WTC11 (cell line): ENCODE results near the gene PEAK1.

Experiments
- KAT7 ChIP-seq: sonication (generic); formaldehyde crosslinking; IDR thresholded peaks from 2 replicates; pipeline ENCODE4 v1.8.1; 2023; ENCODE audit warnings: missing genetic modification reagents, mild to moderate bottlenecking, borderline replicate concordance
- TF ChIP-seq, protein P1 (sequence below): sonication (generic); formaldehyde crosslinking; IDR thresholded peaks from 2 replicates; pipeline ENCODE4 v1.8.1; 2022; ENCODE audit warnings: low read depth, mild to moderate bottlenecking, moderate library complexity, missing genetic modification reagents, borderline replicate concordance
- TF ChIP-seq, protein P2 (sequence below): sonication (generic); formaldehyde crosslinking; conservative IDR thresholded peaks from 2 replicates; pipeline ENCODE4 v1.8.1; 2023; ENCODE audit warnings: mild to moderate bottlenecking, low read depth, missing genetic modification reagents, moderate library complexity
- TF ChIP-seq, protein P3 (sequence below): sonication (generic); formaldehyde crosslinking; IDR thresholded peaks from 2 replicates; pipeline ENCODE4 v1.8.1; 2023; ENCODE audit warnings: mild to moderate bottlenecking, missing genetic modification reagents, moderate library complexity
- TF ChIP-seq, protein P4 (sequence below): fragments of 200-600 bp; IDR thresholded peaks from 2 replicates; pipeline ENCODE4 v1.8.0; 2022; ENCODE audit warnings: antibody characterized with exemption

DNA sequence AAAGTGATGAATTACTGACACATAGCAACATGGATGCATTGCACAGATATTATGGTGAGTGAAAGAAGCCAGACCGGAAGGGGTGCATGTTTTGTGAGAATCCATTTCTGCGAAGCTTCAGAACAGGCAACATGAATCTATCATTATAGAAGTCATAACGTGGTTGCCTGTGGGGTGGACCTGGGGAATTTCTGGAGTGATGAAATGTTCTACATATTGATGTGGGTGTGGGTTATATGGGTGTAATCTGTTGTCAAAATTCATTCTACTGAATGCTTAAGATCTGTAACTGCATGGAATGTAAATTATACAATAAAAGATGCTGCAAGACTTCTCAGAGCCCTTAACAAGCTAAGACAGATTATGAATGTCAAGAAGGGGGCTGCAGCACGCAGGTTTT lies 323.8 kb downstream of the PEAK1 start:
- TF ChIP-seq, protein P1, sequence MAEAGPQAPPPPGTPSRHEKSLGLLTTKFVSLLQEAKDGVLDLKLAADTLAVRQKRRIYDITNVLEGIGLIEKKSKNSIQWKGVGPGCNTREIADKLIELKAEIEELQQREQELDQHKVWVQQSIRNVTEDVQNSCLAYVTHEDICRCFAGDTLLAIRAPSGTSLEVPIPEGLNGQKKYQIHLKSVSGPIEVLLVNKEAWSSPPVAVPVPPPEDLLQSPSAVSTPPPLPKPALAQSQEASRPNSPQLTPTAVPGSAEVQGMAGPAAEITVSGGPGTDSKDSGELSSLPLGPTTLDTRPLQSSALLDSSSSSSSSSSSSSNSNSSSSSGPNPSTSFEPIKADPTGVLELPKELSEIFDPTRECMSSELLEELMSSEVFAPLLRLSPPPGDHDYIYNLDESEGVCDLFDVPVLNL: no peak
- TF ChIP-seq, protein P2, sequence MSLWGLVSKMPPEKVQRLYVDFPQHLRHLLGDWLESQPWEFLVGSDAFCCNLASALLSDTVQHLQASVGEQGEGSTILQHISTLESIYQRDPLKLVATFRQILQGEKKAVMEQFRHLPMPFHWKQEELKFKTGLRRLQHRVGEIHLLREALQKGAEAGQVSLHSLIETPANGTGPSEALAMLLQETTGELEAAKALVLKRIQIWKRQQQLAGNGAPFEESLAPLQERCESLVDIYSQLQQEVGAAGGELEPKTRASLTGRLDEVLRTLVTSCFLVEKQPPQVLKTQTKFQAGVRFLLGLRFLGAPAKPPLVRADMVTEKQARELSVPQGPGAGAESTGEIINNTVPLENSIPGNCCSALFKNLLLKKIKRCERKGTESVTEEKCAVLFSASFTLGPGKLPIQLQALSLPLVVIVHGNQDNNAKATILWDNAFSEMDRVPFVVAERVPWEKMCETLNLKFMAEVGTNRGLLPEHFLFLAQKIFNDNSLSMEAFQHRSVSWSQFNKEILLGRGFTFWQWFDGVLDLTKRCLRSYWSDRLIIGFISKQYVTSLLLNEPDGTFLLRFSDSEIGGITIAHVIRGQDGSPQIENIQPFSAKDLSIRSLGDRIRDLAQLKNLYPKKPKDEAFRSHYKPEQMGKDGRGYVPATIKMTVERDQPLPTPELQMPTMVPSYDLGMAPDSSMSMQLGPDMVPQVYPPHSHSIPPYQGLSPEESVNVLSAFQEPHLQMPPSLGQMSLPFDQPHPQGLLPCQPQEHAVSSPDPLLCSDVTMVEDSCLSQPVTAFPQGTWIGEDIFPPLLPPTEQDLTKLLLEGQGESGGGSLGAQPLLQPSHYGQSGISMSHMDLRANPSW (CRISPR knock-in tag): no peak
- no peak for TF ChIP-seq KAT7 (CRISPR knock-in tag)
- TF ChIP-seq, protein P3, sequence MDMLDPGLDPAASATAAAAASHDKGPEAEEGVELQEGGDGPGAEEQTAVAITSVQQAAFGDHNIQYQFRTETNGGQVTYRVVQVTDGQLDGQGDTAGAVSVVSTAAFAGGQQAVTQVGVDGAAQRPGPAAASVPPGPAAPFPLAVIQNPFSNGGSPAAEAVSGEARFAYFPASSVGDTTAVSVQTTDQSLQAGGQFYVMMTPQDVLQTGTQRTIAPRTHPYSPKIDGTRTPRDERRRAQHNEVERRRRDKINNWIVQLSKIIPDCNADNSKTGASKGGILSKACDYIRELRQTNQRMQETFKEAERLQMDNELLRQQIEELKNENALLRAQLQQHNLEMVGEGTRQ (CRISPR knock-in tag): no peak
- TF ChIP-seq, protein P4, sequence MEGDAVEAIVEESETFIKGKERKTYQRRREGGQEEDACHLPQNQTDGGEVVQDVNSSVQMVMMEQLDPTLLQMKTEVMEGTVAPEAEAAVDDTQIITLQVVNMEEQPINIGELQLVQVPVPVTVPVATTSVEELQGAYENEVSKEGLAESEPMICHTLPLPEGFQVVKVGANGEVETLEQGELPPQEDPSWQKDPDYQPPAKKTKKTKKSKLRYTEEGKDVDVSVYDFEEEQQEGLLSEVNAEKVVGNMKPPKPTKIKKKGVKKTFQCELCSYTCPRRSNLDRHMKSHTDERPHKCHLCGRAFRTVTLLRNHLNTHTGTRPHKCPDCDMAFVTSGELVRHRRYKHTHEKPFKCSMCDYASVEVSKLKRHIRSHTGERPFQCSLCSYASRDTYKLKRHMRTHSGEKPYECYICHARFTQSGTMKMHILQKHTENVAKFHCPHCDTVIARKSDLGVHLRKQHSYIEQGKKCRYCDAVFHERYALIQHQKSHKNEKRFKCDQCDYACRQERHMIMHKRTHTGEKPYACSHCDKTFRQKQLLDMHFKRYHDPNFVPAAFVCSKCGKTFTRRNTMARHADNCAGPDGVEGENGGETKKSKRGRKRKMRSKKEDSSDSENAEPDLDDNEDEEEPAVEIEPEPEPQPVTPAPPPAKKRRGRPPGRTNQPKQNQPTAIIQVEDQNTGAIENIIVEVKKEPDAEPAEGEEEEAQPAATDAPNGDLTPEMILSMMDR: no peak
